ENCODE measurements around the gene SYT3.
"Not testable (repeated sequence)": the region's sequence is repeated elsewhere in the genome, so short reads cannot be mapped to it uniquely, and the experiment has no call there.

The SYT3 gene

DNA sequence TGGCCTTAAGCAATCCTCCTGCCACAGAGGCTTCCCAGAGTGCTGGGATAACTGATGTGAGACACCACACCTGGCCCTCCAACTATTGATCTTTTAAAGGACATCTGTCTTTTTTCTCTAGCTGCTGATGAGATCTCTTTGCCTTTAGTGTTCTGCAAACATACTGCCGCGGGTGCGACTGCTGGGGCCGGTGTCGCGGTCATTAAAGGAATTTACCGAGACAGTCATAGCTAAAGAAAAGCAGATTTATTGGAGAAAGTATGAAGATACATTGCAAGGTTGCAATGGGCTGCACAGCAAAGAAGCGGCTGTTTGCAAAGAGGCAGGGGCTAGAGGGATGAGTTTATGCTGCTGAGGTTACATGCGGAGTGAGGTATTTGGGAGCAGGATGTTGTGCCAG lies 40.3 kb downstream of the SYT3 start:
- DNase-seq, result no peak

DNA sequence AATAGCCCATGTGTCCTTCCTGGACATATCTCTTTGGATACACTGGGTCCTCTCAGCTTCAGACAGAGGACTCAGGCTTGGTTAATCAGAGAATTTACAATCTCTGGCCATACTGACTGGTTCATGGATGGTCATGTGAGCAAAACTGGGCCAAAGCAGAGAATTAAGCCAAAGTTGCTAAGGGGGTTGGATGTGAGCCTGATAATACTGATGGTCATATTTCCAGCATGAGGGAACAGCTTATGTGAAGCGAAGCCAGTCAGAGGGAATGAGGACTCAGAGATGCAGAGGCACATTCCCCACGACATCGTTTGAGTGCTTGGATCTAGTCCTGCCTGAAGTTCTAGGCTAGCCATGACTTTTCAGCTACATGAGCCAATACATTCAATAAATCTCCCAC lies 49.5 kb downstream of the SYT3 start:
- no peak for DNase-seq

DNA sequence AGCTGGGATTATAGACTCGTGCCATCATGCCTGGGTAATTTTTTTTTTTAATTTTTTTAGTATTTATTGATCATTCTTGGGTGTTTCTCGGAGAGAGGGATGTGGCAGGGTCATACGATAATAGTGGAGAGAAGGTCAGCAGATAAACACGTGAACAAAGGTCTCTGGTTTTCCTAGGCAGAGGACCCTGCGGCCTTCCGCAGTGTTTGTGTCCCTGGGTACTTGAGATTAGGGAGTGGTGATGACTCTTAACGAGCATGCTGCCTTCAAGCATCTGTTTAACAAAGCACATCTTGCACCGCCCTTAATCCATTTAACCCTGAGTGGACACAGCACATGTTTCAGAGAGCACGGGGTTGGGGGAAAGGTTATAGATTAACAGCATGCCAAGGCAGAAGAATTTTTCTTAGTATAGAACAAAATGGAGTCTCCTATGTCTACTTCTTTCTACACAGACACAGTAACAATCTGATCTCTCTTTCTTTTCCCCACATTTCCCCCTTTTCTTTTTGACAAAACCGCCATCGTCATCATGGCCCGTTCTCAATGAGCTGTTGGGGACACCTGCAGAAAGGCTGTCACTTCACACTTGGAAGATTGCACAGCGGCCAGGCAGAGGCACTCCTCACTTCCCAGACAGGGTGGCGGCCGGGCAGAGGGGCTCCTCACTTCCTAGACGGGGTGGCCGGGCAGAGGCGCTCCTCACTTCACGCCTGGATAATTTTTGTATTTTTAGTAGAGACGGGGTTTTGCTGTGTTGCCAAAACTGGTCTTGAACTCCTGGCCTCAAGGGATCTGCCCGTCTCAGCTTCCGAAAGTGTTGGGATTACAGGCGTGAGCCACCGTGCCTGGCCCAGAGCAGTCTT lies 57.7 kb downstream of the SYT3 start:
- not testable (repeated sequence) for DNase-seq

DNA sequence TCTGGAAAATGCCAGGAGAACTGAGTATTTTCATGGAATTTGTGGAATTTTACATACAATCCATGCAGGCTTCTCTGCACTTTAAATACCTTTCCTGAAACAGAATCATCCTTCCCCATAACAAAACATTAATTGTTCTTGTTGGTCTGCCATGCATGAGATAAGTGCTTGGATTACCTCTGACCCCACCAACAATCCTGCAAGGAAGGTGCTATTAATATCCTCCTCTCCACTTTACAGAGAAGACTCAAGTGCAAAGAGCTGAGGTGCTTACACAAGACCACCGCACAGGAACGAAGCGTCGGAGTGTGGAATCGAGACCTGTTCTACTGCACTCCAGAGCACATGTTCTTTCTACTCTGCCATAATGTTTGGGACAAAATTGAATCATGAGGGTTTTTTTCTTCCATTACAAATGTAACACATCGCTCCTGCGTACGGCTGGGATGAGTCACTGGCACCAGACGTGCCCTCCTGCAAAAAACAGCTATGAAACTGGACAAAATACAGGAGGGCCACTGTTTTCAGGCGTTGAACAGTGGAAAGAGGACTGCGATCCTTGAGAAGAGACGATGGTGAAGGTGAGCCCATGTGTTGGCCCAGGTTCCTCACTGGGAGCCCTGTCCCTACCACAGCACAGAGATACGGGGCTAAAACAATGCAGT lies 58.6 kb downstream of the SYT3 start:
- no peak for DNase-seq

DNA sequence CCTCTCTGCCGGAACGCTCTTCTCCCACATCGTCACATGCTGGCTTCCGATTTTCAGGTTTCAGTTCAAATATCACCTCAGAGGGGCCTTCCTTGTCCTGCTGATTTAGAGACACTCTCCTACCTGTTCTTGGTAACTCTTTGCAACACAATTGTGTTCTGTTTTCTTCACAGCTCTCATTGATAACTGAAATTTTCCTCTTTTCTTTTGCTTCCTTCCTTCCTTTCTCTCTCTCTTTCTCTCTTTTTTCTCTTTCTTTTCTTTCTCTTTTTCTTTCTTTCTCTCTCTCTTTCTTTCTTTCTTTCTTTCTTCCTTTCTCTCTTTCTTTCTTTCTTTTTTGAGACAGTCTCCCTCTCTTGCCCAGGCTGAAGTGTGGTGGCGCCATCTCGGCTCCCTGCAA lies 59.4 kb downstream of the SYT3 start:
- DNase-seq, result no peak

DNA sequence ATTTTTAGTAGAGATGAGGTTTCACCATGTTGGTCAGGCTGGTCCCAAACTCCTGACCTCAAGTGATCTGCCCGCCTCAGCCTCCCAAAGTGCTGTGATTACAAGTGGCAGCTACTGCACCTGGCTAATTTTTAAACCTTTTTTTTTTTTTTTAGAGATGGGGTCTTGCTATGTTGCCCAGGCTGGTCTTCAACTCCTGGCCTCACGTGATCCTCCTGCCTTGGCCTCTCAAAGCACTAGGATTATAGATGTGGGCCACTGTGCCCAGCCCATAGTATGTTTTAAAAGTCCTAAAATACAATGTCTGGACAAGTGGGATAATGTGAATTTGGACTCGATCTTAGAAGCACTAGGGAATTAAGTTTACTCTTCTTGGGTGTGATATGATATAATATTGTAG lies 62.9 kb downstream of the SYT3 start:
- DNase-seq, result not testable (repeated sequence)

DNA sequence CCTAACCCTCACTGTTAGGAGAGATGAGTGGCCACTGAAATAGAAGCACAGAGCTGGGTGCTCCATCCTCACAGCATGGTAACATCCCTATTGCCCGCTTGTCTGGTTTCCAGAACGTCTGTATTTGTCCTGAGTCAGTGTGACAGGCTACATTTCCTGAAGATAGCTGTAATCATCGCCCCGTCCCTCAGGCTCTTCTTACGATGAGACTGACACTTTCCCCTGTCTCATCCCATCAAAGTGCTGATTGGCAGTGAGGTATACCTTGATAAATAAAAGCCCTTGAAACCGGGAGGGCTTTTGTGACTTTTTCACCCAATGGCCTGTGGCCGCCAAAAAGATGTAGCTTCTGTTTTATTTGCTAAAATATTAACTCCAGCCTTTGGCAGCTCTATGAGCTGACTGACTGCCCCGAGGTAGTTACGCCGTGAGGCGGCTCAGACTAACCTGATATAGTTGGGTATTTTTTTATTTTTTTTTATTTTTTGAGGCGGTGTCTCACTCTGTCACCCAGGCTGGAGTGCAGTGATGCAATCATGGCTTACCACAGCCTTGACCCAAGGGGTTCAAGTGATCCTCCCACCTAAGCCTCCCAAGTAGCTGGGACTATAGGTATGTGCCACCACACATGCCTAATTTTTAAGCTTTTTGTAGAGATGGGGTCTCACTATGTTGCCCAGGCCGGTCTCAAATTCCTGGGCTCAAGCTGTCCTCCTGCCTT lies 65.8 kb downstream of the SYT3 start:
- no peak for DNase-seq
